A549 (cell line): Measurements from ENCODE around the gene KLK12.

Experiments used
- CTCF ChIP-seq: fragments of >200 bp; sonication (Bioruptor Twin); formaldehyde crosslinking; IDR thresholded peaks from 3 replicates; pipeline ENCODE4 v1.5.1; 2016
- JUN ChIP-seq, 2 experiments: fragments of >200 bp; sonication (Bioruptor Twin); formaldehyde crosslinking; IDR thresholded peaks; 2 replicates in 1 of 2; 3 replicates in 1 of 2; pipeline ENCODE4 v1.6.1; 2016 to 2017
- POLR2A ChIP-seq: IDR thresholded peaks from 2 replicates; pipeline ENCODE4 v1.6.1; 2012; ENCODE audit warnings: mild to moderate bottlenecking, low read length

- no peak for TF ChIP-seq CTCF
- no peak for TF ChIP-seq JUN (IDR thresholded peaks at IDR 0.05)
- TF ChIP-seq POLR2A = no peak
These were observed 32.7 kb downstream of the KLK12 start for GRCh38 chr19:51002089-51002532.
